ENCODE data around the gene PTPRCAP.

PTPRCAP gene

GRCh38 chr11:67468056-67468455 is 30.6 kb upstream of the PTPRCAP start:
- H3K27ac ChIP-seq: peak overlapping the region; percentile 98

GRCh38 chr11:67466962-67467771 is 29.7 kb upstream of the PTPRCAP start:
- TF ChIP-seq CTCF (IDR thresholded peaks at IDR 0.05) (no peak), ZFX (IDR thresholded peaks at IDR 0.05; ENCODE audit: borderline replicate concordance) (no peak)
- H3K27ac ChIP-seq: peak overlapping the region; percentile 98

More at GRCh38 chr11:67468056-67468455, 30.6 kb upstream of the PTPRCAP start:
- TF ChIP-seq ZFX (IDR thresholded peaks at IDR 0.05; ENCODE audit: borderline replicate concordance) (no peak), CTCF (IDR thresholded peaks at IDR 0.05) (no peak)

GRCh38 chr11:67466367-67466766 is 28.9 kb upstream of the PTPRCAP start:
- peak overlapping the region; percentile 98 for H3K27ac ChIP-seq
- no peak for TF ChIP-seq ZFX (IDR thresholded peaks at IDR 0.05; ENCODE audit: borderline replicate concordance)
- no peak for TF ChIP-seq CTCF (IDR thresholded peaks at IDR 0.05)

GRCh38 chr11:67465530-67465929 is 28.0 kb upstream of the PTPRCAP start:
- peak overlapping the region; percentile 98 for H3K27ac ChIP-seq

- peak overlapping the region; percentile 98 for H3K27ac ChIP-seq
- TF ChIP-seq ZFX (IDR thresholded peaks at IDR 0.05; ENCODE audit: borderline replicate concordance) (no peak), CTCF (IDR thresholded peaks at IDR 0.05) (no peak)
These were observed 27.7 kb upstream of the PTPRCAP start for GRCh38 chr11:67465189-67465510.

GRCh38 chr11:67464411-67465188 is 27.1 kb upstream of the PTPRCAP start:
- peak overlapping the region; percentile 98 for H3K27ac ChIP-seq
- 0 out of 2 replicates have a peak, but pooled peaks have one; percentile 3 for TF ChIP-seq CTCF (IDR thresholded peaks at IDR 0.05)
- no peak for TF ChIP-seq ZFX (IDR thresholded peaks at IDR 0.05; ENCODE audit: borderline replicate concordance)

GRCh38 chr11:67463680-67464410 is 26.4 kb upstream of the PTPRCAP start:
- H3K27ac ChIP-seq: peak overlapping the region; percentile 98

More at GRCh38 chr11:67463680-67464410, 26.4 kb upstream of the PTPRCAP start:
- TF ChIP-seq CTCF (IDR thresholded peaks at IDR 0.05): no peak
- TF ChIP-seq ZFX (IDR thresholded peaks at IDR 0.05; ENCODE audit: borderline replicate concordance): no peak
